Brain pericyte (primary cell): Measurements from ENCODE around the gene TEPSIN.

Source experiments
- DNase-seq: peaks from one replicate; pipeline ENCODE4 v3.0.0-alpha.2; 2012; ENCODE audit warnings: low read depth, low spot score

TEPSIN gene

DNA sequence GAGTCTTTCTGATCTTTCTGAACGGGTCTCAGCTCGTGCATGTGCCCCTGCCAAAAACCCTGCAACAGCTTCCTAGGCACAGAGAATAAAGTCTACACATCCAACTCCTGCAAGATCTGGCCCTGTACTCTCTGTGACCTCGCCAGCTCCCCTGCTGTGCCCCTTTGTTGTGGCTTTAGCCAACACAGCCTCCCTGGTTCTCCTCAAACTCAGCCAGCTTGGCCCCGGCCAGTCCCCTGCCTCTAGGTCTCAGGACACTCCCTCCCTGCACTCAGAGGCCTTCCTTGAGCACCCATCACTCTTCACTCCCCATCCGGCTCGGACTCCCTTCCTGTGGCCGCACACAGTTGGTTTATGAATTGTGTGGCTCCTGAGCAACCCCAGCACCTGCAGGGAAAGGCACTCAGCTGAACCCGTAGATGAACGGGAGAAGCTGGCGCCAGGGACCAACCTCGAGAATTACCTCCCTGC, 17.4 kb downstream of the TEPSIN start:
- no peak for DNase-seq

GRCh38 chr17:81219476-81220180, 19.2 kb downstream of the TEPSIN start:
- DNase-seq = no peak

- no peak for DNase-seq
Measured at GRCh38 chr17:81218991-81219390, 19.9 kb downstream of the TEPSIN start.

DNA sequence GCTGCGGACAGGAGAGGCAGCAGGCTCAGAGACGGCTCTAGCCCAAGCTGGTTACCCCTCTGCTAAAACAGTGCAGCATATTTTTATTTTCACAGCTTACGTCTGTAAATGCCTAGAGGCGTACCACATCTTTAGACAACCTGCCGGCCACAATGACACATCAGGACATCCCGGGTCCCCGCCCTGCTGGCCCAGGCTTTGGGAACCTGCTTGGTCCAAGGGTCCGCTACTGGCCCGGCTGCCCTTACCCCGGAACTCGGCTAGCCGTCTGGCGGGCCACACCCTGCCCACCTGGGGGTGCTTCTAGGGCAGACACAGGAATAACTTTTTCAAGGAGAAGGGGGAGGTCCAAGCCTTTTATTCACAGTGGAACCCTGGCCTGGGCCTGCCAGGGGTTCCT, 20.4 kb downstream of the TEPSIN start:
- no peak for DNase-seq

DNA sequence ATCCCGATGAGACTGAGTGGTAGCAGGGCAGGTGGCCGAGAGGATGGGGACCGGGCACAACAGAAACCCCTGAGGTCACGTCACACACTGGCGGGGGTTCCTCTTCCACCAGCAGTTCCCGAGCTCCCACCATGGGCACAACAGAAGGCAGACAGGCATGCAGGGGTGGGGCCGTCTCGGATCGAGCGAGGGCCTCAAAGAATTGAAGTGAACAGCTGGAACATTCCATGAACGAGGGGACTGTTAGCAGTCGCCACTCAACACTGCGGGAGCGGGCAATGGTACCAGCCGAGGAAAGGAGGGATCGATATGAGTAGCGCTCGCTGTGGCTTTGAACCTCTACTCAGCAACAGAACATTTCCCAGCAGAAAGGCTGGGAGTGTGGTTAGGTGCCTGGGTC, 21.4 kb downstream of the TEPSIN start:
- DNase-seq = no peak

- DNase-seq = no peak
Measured at GRCh38 chr17:81213978-81214377, 24.9 kb downstream of the TEPSIN start.

- no peak for DNase-seq
Measured at GRCh38 chr17:81212365-81212764, 26.5 kb downstream of the TEPSIN start.

DNA sequence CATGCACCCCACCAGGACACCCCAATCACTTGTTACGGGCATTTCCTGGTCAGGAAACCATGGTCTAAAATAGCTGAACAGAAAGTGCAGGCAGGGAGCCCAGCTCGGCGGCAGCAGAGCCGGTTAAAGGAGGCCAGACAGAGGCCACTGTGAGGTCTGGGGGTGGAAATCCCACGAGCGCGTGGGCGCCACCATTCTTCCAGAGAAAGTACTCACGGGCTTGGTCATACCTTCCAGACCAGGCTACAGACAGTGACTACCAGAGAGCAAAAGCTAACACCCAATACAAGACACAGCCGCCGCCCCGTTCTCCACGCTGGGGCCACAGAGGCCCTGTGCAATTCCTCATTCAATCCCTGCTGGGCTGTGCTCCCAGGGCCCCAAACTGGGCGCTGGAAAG, 28.0 kb downstream of the TEPSIN start:
- no peak for DNase-seq

- DNase-seq = no peak
Measured at GRCh38 chr17:81210466-81210865, 28.4 kb downstream of the TEPSIN start.

DNA sequence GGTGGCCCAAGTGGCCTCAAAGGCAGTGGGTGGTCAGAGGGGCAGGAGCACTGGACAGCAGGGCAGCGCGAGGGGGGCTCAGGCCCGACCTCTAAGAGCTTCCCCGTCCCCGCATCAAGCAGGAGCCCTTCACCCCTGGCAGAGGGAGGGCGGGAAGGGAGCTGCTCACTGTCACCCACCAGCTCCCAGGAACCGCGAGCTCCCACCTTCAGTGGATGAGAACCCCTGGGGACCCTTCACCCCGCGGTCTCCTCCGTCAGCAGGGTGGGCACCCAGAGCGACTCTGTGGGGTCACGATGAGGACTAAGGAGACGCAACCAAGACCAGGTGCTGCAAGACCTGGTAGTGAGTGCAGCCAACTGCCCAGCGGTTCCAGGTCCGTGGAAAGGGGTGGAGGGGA, 29.7 kb downstream of the TEPSIN start:
- DNase-seq = no peak

DNA sequence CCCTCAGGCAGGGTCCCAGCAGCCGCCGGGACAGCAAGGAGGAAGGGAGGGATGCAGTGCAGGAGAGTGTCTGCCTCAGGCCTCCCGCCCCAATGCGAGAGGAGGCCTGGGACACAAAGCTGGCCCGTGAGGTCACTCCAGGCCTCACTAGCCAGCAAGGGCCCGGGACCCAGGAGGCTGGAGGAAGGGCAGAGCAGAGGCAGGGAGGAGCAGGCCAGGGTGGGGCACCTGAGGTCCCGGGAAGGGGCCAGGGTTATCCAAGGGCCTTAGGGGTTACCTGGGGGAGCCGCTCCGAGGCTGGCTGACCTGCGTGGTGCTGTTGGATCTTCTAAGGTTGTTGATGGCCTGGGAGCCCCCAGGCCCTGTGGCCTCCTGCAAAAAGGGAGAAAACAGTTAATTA, 30.2 kb downstream of the TEPSIN start:
- DNase-seq = no peak

- DNase-seq = no peak
Measured at GRCh38 chr17:81207610-81208581, 31.0 kb downstream of the TEPSIN start.

DNA sequence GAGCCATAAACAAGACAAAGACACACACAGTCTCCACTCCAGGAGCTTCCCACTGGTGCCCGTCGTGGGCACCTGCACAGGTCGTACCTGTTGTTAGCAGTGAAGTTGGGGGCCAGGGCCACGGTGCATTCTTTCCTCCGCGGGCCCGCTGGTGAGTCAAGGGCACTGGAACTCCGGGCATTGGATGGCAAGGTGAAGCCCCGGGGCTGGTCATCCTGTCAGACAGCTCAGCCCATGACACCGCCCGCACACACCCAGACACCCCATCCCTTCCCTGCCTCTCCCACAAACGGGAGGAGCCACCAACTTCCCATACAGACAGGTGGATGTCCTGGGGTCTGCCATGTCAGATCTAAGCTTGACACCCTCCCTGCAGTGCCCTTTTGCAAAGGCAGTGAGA, 32.2 kb downstream of the TEPSIN start:
- DNase-seq = no peak

GRCh38 chr17:81206166-81206565, 32.7 kb downstream of the TEPSIN start:
- no peak for DNase-seq

- no peak for DNase-seq
Measured at GRCh38 chr17:81204578-81204977, 34.3 kb downstream of the TEPSIN start.

- DNase-seq = no peak
Measured at GRCh38 chr17:81203136-81203535, 35.7 kb downstream of the TEPSIN start.

GRCh38 chr17:81202318-81202717, 36.5 kb downstream of the TEPSIN start:
- DNase-seq = no peak

- DNase-seq = no peak
Measured at GRCh38 chr17:81200695-81201580, 37.9 kb downstream of the TEPSIN start.

DNA sequence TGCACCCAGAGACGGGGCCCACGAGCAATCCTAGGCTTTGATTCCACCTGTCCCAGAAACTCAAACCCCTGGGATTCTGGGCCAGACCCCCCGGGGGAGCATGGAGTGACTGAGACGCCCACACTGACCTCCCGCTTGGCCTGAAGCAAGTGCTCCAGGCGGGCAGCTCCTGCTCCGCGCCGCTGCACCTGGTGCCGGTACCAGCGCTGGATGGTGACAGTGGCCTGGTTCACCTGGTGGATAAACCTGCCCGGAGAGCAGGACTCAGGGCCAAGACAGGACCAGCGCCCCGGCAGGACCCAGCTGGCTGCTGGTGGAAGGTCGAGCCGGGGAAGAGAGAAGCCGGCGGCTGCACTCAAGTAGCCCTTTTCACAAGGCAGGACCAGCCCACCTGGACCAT, 38.7 kb downstream of the TEPSIN start:
- no peak for DNase-seq

GRCh38 chr17:81199482-81199830, 39.4 kb downstream of the TEPSIN start:
- DNase-seq = no peak

- no peak for DNase-seq
Measured at GRCh38 chr17:81198826-81199481, 39.9 kb downstream of the TEPSIN start.
